ENCODE results near the gene SLC26A6. TPM values are rescaled to one million over a fixed set of nuclear protein-coding genes. Genes with fewer than 3 reads are reported as not detected.

Gene SLC26A6
- total and polyA plus RNA-seq, 2 of the 13 experiments (the other 11 are each of a cell fraction or from before 2014, with no cell fraction given) = 40.7 to 184 TPM

DNA sequence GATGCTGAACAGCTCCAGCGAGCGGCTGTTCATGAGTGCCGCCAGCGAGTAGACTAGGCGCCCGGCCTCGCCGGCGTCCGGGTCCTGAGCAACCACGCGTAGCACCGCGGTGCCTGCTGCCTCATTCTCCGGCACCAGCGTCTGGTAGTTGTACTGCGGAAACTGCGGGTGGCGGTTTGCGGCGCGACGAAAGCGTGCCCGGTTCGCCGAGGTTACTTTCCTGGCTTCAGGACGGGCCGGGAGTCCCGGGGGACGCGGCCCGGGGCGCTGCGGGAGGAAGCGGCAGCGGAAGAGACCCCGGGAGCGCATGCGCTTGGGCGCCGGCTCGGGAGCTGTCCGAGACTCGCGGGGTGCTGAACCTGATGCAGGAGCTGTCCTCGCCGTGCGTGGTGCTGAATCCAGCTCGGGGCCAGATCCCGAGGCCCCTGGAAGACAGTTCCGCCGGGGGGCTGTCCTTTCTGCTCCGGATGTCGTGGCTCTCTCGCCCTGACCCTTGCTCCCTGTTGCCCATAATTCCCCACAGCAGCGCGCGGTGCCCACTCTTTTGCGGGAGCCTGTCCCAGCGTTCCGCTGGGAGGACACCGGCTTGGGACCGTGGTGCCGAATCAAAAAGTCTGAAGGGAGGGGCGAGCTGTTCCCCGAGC is 26.4 kb upstream of the SLC26A6 start (continued):
- TF ChIP-seq JUNB (CRISPR knock-in tag; IDR thresholded peaks at IDR 0.05; ENCODE audit: borderline replicate concordance) (peak; percentile 99), ZNF441 (CRISPR knock-in tag; IDR thresholded peaks at IDR 0.05; ENCODE audit: borderline replicate concordance) (peak; percentile 100), RFX5 (IDR thresholded peaks at IDR 0.05; ENCODE audit: low read depth, low read length) (0 out of 2 replicates have a peak, but pooled peaks have one; percentile 10), NR1H2 (CRISPR knock-in tag; IDR thresholded peaks at IDR 0.05; ENCODE audit: borderline replicate concordance, low read depth) (peak; percentile 100), ZNF333 (CRISPR knock-in tag; IDR thresholded peaks at IDR 0.05; ENCODE audit: borderline replicate concordance) (peak; percentile 100), RBAK (CRISPR knock-in tag; IDR thresholded peaks at IDR 0.05) (peak; percentile 96), MTA3 (CRISPR knock-in tag; IDR thresholded peaks at IDR 0.05) (peak; percentile 99), ZNF296 (CRISPR knock-in tag; conservative IDR thresholded peaks at IDR 0.05) (peak; percentile 100), FOXC1 (CRISPR knock-in tag; IDR thresholded peaks at IDR 0.05; ENCODE audit: borderline replicate concordance) (peak; percentile 100), PRPF4 (IDR thresholded peaks at IDR 0.05; ENCODE audit: low read depth, low read length, poor library complexity, severe bottlenecking) (no peak), TOE1 (CRISPR knock-in tag; IDR thresholded peaks at IDR 0.05) (peak; percentile 100), CEBPG (CRISPR knock-in tag; IDR thresholded peaks at IDR 0.05) (peak; percentile 78), RORA (CRISPR knock-in tag; IDR thresholded peaks at IDR 0.05) (peak; percentile 98; the same call in 1 of the 2 replicates), TP53 (CRISPR knock-in tag; conservative IDR thresholded peaks at IDR 0.05) (peak; percentile 99), KDM4B (CRISPR knock-in tag; IDR thresholded peaks at IDR 0.05) (peak; percentile 100), PTBP1 (IDR thresholded peaks at IDR 0.05; ENCODE audit: low read depth, low read length, poor library complexity, severe bottlenecking) (no peak), ZNF547 (CRISPR knock-in tag; IDR thresholded peaks at IDR 0.05) (peak; percentile 100), CREM (IDR thresholded peaks at IDR 0.05) (no peak), CREM (CRISPR knock-in tag; IDR thresholded peaks at IDR 0.05) (peak; percentile 85), RFXANK (CRISPR knock-in tag; IDR thresholded peaks at IDR 0.05) (peak; percentile 98), ZNF44 (CRISPR knock-in tag; IDR thresholded peaks at IDR 0.05) (peak; percentile 100), ZBTB7B (CRISPR knock-in tag; IDR thresholded peaks at IDR 0.05) (peak; percentile 100), YEATS2 (CRISPR knock-in tag; IDR thresholded peaks at IDR 0.05; ENCODE audit: borderline replicate concordance) (peak; percentile 99)
- TF ChIP-seq, protein P1, sequence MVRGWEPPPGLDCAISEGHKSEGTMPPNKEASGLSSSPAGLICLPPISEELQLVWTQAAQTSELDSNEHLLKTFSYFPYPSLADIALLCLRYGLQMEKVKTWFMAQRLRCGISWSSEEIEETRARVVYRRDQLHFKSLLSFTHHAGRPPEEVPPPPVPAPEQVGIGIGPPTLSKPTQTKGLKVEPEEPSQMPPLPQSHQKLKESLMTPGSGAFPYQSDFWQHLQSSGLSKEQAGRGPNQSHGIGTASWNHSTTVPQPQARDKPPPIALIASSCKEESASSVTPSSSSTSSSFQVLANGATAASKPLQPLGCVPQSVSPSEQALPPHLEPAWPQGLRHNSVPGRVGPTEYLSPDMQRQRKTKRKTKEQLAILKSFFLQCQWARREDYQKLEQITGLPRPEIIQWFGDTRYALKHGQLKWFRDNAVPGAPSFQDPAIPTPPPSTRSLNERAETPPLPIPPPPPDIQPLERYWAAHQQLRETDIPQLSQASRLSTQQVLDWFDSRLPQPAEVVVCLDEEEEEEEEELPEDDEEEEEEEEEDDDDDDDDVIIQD (CRISPR knock-in tag; IDR thresholded peaks at IDR 0.05; ENCODE audit: low read depth) = peak; percentile 99
- TF ChIP-seq, protein P2, sequence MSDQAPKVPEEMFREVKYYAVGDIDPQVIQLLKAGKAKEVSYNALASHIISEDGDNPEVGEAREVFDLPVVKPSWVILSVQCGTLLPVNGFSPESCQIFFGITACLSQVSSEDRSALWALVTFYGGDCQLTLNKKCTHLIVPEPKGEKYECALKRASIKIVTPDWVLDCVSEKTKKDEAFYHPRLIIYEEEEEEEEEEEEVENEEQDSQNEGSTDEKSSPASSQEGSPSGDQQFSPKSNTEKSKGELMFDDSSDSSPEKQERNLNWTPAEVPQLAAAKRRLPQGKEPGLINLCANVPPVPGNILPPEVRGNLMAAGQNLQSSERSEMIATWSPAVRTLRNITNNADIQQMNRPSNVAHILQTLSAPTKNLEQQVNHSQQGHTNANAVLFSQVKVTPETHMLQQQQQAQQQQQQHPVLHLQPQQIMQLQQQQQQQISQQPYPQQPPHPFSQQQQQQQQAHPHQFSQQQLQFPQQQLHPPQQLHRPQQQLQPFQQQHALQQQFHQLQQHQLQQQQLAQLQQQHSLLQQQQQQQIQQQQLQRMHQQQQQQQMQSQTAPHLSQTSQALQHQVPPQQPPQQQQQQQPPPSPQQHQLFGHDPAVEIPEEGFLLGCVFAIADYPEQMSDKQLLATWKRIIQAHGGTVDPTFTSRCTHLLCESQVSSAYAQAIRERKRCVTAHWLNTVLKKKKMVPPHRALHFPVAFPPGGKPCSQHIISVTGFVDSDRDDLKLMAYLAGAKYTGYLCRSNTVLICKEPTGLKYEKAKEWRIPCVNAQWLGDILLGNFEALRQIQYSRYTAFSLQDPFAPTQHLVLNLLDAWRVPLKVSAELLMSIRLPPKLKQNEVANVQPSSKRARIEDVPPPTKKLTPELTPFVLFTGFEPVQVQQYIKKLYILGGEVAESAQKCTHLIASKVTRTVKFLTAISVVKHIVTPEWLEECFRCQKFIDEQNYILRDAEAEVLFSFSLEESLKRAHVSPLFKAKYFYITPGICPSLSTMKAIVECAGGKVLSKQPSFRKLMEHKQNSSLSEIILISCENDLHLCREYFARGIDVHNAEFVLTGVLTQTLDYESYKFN (CRISPR knock-in tag; conservative IDR thresholded peaks at IDR 0.05) = peak; percentile 82

Data from HepG2 (cell line).